ENCODE measurements around the gene BATF. TPM values are rescaled to one million over a fixed set of nuclear protein-coding genes. Genes with fewer than 3 reads are reported as not detected.
"Not testable (repeated sequence)": the region's sequence is repeated elsewhere in the genome, so short reads cannot be mapped to it uniquely, and the experiment has no call there.

The BATF gene, protein sequence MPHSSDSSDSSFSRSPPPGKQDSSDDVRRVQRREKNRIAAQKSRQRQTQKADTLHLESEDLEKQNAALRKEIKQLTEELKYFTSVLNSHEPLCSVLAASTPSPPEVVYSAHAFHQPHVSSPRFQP
- polyA plus RNA-seq (ENCODE audit: insufficient read length in 10 of 10), result 1 to 10 TPM in 3 of 10 donors, under 1 TPM in 5, not detected in 2; 0.37 to 2.0 (median 0.69) TPM
- long read RNA-seq, donor 1, result 0 reads
- long read RNA-seq, donor 2, result 0 reads
- long read RNA-seq, donor 3, result 0 reads
- long read RNA-seq, donor 4, partial matches to known transcripts, result 0 of 1 reads
- long read RNA-seq, donor 4, other reads (novel, unspliced or antisense), result 0 of 1 reads
- long read RNA-seq, donor 5, result 0 reads
- long read RNA-seq, donor 6, result 0 reads
- long read RNA-seq, donor 7, result 0 reads
- long read RNA-seq, donor 8, partial matches to known transcripts, result 0 of 1 reads
- long read RNA-seq, donor 8, other reads (novel, unspliced or antisense), result 0 of 1 reads
- long read RNA-seq, donor 9, result 0 reads

DNA sequence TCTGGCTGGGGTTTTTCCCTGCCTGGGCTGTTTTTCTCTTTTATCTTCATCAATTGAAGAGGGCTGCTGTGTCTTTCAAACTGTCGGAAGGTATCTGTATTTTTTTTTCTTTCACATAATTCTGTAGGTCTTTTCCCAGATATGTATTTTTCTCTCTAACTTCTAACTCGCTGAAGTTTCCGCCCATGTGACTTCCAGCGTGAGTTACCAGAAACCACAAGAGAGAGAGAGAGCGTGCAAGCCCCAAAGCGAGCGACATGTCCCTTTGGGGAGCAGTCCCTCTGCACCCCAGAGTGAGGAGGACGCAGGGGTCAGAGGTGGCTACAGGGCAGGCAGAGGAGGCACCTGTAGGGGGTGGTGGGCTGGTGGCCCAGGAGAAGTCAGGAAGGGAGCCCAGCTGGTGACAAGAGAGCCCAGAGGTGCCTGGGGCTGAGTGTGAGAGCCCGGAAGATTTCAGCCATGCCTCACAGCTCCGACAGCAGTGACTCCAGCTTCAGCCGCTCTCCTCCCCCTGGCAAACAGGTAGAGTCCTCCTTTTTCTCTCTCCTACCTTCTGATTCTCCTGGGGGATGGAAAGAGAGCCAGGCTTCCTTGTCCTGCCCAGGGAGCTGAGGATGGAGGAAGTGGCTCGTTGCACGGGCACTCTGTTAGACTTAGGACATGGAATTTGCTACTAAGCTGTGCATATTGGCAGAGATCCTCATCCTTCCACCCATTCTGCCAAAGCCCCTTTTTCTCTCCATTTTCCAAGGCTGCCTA, at the start of gene BATF:
BATF (plus strand) TSS at position 246 of the 759 bp plus-strand sequence; CDS start at position 460, 214 bp downstream.
- DNase-seq, result peak in 1 of 3 donors; percentile 32

GRCh38 chr14:75474127-75474526, 48.1 kb upstream of the BATF start:
- DNase-seq, result not testable (repeated sequence)

GRCh38 chr14:75476274-75476995, 45.8 kb upstream of the BATF start:
- DNase-seq, result peak in 2 of 3 donors; percentile 19 to 25

DNA sequence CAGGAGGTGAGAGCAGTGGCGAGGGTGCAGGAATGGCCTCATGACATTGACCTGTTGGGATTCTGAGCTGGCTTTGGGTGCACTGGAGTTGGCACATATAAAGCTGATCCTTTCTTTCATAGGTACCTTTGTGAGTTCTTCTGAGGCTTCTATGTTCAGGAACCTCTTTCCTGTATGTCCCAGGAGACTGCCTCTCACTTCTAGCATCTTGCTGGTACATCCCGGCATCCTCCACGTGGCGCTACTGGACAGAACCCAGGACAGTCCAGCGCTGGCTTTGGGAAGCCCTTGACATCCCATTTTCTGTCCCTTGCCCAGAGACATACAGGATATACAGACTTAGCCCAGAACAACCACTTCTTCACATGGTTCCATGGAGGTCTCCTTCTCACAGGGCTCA, 44.4 kb upstream of the BATF start:
- DNase-seq, result no peak

- DNase-seq, result peak in 1 of 3 donors; percentile 24
Measured at GRCh38 chr14:75479770-75480600, 42.3 kb upstream of the BATF start.

GRCh38 chr14:75482366-75482765, 39.9 kb upstream of the BATF start:
- no peak for DNase-seq

GRCh38 chr14:75484711-75485429, 37.4 kb upstream of the BATF start:
- DNase-seq, result no peak

DNA sequence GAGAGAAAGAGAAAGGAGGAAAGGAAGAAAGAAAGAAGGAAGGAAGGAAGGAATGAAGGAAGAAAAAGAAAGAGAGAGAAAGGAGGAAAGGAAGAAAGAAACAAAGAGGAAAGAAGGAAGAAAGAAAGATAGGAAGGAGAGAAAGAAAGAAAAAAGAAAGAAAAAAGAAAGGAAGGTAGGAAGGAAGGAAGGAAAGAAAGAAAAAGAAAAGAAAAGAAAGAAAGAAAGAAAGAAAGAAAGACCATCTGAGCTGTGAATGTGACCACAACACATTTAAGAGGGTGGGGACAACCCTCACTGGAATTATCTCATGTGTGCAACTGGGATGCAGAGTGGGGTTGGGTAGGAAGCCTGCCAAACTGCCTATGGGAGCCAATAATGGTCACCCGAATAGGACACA, 36.0 kb upstream of the BATF start:
- no peak for DNase-seq

- no peak for DNase-seq
Measured at GRCh38 chr14:75487155-75487671, 35.1 kb upstream of the BATF start.

- DNase-seq, result no peak
Measured at GRCh38 chr14:75489480-75489837, 32.8 kb upstream of the BATF start.

GRCh38 chr14:75491376-75491978, 30.8 kb upstream of the BATF start:
- no peak for DNase-seq

- DNase-seq, result no peak
Measured at GRCh38 chr14:75492832-75493591, 29.3 kb upstream of the BATF start.

GRCh38 chr14:75493592-75494087, 28.6 kb upstream of the BATF start:
- DNase-seq, result no peak

DNA sequence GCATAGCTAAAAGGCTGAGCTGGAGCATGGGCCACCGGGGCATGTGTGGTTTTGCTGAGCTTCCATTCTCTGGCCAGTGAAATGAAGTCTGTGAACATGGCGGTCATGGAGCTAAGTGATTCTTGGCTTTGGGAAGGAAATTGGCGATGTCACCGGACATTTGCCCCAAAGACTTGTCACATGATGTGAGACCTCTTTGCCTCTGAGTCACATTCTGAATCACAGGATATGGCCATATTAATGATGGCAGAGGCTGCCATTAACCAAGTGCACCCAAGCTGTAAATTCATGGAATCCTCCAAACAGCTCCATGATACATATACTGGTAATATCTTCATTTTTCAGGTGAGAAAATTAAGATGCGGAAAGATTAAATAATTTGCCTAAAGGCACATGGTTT, 27.4 kb upstream of the BATF start:
- DNase-seq, result no peak

GRCh38 chr14:75495399-75495798, 26.9 kb upstream of the BATF start:
- no peak for DNase-seq

GRCh38 chr14:75495882-75496281, 26.4 kb upstream of the BATF start:
- DNase-seq, result no peak

- no peak for DNase-seq
Measured at GRCh38 chr14:75496755-75497154, 25.5 kb upstream of the BATF start.

GRCh38 chr14:75497191-75497590, 25.1 kb upstream of the BATF start:
- DNase-seq, result no peak

DNA sequence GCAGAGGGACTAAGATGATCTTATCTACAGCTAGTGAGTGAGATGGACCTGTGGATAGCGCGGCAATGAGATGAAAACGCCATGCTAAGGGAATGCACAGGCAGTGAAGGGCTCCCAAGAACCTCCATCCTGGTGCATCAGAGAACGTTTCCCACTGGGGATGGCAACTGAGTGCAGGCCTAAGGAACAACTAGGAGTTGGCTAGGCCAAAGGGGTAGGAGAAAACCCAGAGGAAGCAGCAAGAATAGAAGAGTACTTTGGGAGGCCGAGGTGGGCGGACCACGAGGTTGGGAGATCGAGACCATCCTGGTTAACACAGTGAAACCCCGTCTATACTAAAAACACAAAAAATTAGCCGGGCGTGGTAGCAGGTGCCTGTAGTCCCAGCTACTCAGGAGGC, 24.6 kb upstream of the BATF start:
- DNase-seq, result no peak

All from muscle of back (tissue), 13 donors.